GM19239 (cell line): ENCODE measurements around the gene OCRL.

Experiments used
- DNase-seq: peaks from one replicate; pipeline ENCODE4 v3.0.0; 2011; ENCODE audit warnings: low spot score; ENCODE audit not compliant: insufficient read length
- FAIRE-seq: peaks from 2 replicates; lab custom pipeline; 2011; peaks lifted over from hg19 to GRCh38; lab: Jason Lieb, UNC

The OCRL gene

GRCh38 chrX:129622757-129623301 lies 82.8 kb downstream of the OCRL start:
- FAIRE-seq (no peak), DNase-seq (no peak)

GRCh38 chrX:129626026-129626425 lies 86.0 kb downstream of the OCRL start:
- DNase-seq, result no peak
- no peak for FAIRE-seq

DNA sequence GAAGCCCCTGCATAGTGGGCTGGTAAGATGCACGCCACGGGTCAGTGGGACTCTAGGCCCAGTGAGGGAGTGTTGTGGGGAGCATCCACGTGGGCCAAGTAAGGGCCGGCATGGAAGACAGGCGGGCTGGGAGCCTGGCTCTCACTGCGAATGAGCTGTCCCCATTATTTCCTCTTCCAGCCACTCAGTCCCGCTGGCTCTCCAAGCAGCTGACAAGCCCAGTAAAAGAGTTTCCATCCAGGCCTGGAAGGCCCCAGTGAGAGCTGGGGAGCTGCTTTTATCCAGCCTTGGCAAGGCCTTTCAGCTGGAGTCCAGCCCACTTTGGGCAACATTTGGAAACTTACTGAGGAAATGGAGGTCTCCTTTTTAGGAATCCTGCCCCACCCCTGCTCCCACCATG lies 89.8 kb downstream of the OCRL start:
- DNase-seq, result no peak
- FAIRE-seq, result no peak

DNA sequence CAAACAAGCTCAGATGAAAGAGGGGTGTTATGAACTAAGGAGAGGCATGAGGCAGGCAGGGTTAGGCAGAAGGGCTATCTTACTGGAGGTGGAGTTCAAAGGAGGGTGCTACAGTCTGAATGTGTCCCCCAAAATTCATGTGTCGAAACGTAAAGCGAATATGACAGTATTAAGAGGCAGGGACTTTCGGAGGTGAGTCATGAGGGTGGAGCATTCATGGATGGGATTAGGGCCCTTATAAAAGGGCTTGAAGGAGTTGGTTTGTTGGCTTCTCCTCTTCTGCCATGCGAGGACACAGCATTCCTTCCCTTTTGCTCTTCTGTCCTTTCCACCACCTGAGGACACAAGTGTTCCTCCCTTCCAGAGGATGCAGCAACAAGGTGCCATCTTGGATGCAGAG lies 91.8 kb downstream of the OCRL start:
- DNase-seq, result no peak
- FAIRE-seq, result no peak

DNA sequence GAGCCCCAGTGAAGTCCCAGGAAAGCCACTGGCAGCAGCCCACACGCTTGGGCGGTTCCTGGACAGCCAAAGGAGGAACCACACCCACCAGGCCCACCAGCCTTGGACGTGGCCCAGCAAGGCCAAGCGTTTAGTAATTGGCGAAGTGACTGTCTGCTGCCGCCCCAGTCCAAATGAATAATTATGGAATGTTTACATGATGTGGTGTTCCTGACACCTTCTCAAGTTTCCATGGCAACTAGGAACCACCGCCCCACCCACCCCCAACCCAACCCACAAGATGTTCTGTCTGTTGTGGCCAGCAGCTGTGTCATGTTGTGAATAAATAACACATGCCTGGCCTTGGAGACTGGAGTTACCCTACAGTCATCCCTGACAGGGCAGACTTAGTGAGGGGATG lies 92.4 kb downstream of the OCRL start:
- FAIRE-seq (no peak), DNase-seq (no peak)

- no peak for FAIRE-seq
- no peak for DNase-seq
These were observed 94.5 kb downstream of the OCRL start for GRCh38 chrX:129634541-129634940.

- DNase-seq, result no peak
- no peak for FAIRE-seq
These were observed 96.2 kb downstream of the OCRL start for GRCh38 chrX:129636175-129636681.

DNA sequence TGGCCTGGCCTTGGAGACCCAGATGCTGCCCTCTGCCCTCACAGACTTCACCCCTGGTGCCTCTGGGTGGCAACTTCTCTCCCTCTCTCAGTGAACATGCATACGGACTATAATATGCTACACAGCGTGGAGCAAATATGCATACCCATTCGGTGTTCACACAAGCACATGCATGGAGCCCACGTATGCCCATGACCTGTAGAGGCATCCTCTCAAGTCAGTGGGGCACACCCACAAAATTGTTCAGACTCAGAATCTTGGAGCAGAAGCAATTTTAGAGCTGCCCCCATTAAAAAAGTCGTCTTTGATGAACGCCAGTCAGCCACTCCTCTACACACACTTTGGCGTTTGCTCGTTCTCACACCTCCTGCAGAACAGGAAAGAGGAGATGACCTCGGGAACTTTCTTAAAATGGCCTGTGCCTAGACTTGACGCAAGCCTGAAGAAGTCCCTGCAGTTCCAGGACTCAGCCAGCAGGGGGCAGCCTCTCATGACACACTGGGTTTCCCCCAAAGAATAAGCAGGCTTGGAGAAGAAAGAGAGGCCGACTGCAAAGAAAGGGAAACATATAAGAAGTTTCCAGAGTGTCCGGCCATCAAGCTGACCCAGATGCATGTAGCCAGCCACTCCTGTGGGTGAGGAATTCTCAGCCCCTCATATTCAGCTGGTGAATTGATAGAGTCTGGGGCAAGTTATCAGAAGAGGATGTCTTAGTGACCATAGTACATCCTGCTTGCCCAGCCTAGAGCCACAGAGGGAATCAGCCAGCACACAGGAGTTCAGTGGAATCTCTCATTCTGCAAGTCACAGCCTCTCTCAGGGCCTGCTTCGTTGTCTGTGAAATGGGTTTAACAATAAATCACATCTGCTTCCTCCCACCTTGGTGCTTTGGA lies 97.4 kb downstream of the OCRL start:
- FAIRE-seq (peak; percentile 99), DNase-seq (peak; percentile 40)

GRCh38 chrX:129638917-129639316 lies 98.9 kb downstream of the OCRL start:
- DNase-seq (no peak), FAIRE-seq (no peak)

DNA sequence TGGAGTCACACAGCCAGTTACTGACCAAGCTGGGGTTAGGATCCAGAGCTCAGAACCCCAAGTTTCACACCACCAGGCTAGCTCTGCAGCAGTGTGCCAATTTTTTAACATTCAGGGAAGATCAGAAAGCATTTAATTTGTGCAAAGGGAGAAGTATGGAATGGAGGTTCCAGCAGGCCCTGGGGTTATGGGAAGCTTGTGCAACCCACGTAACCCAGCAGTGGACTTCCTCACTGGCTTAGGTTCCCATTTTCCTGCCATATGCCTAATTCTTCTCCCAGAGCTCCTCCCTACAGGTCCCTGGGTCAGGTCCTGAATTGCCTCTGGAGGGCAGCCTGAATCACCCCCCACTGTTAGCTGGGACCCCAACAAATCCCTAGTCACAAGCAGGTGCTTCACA lies 100.7 kb downstream of the OCRL start:
- DNase-seq (no peak), FAIRE-seq (no peak)

DNA sequence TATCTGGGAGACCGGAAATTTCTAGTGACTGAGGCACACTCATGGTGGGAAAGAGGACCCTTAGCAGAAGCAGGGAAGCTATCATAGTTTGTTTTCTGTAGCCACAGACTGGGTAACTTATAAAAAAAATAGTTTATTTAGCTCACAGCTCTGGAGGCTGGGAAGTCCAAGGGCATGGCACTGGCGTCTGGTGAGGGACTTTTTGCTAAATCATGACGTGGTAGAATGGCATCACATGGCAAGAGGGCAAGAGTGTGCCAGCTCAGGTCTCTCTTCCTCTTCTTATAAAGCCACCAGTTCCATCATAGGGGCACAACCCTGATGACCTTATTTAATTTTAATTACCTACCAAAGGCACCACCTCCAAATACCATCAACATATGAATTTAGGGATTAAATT lies 101.4 kb downstream of the OCRL start:
- DNase-seq (no peak), FAIRE-seq (no peak)

GRCh38 chrX:129641941-129642340 lies 101.9 kb downstream of the OCRL start:
- DNase-seq (no peak), FAIRE-seq (no peak)
